H1 (cell line): ENCODE results near the gene CMKLR1. TPM values are rescaled to one million over a fixed set of nuclear protein-coding genes. Genes with fewer than 3 reads are reported as not detected.

Source experiments
- CHD7 ChIP-seq: fragments of 300-600 bp; sonication (generic); IDR thresholded peaks from 2 replicates; pipeline ENCODE4 v1.7.1; 2012; ENCODE audit warnings: low read length, moderate library complexity, mild to moderate bottlenecking, inconsistent platforms; ENCODE audit not compliant: insufficient replicate concordance
- EZH2 ChIP-seq: fragments of 200-600 bp; sonication (generic); IDR thresholded peaks from 2 replicates; pipeline ENCODE4 v1.7.1; 2012; ENCODE audit warnings: low read depth, mild to moderate bottlenecking, moderate library complexity, low read length, inconsistent platforms; ENCODE audit not compliant: severe bottlenecking
- SAP30 ChIP-seq: fragments of 300-600 bp; sonication (generic); IDR thresholded peaks from 2 replicates; pipeline ENCODE4 v1.7.1; 2012; ENCODE audit warnings: low read length, moderate library complexity, mild to moderate bottlenecking, inconsistent platforms; ENCODE audit not compliant: insufficient read depth, insufficient replicate concordance
- SP1 ChIP-seq: IDR thresholded peaks from 2 replicates; pipeline ENCODE4 v1.6.1; 2011; ENCODE audit warnings: low read depth, low read length
- SP4 ChIP-seq: IDR thresholded peaks from 2 replicates; pipeline ENCODE4 v1.6.1; 2012; ENCODE audit warnings: low read length, inconsistent platforms
- USF2 ChIP-seq: IDR thresholded peaks from 2 replicates; pipeline ENCODE4 v1.6.1; 2011; ENCODE audit warnings: low read length, improper control_type of control experiment
- polyA plus RNA-seq, 7 experiments: library from polyadenylated mRNA; depleted of rRNA in 3 of 7; stranded (reverse) in 5 of 7; unstranded in 2 of 7; fragments of >200 nt in 5 of 7; fragments of 200-250 nt in 2 of 7; gene quantifications; 1 replicate in 5 of 7; 2 replicates in 1 of 7; 4 replicates in 1 of 7; pipeline versions ENCODE4 v1.2.1 to v1.2.3, GENCODE V29; 2011 to 2013; ENCODE audit warnings: missing spikeins in 2 of 7, mixed read lengths in 2 of 7
- total RNA-seq: library from RNA; stranded (reverse); fragmentation: NEBNext Ultra II Directional; extraction: Animal tissue kit (Norgen Biotek cat#: 25700); gene quantifications from 2 replicates; pipeline ENCODE4 v1.2.1, GENCODE V29; 2021
- TF ChIP-seq, protein P1 (sequence below): IDR thresholded peaks from 2 replicates; pipeline ENCODE4 v1.6.1; 2012; ENCODE audit warnings: inconsistent platforms

CMKLR1 gene
- total and polyA plus RNA-seq, 2 of the 8 experiments (the other 6 are each of a cell fraction or from before 2014, with no cell fraction given): 2.1 to 2.8 TPM

GRCh38 chr12:108257004-108257403 is 82.1 kb downstream of the CMKLR1 start (continued):
- TF ChIP-seq CHD7 (no peak), SP4 (no peak), USF2 (no peak), SAP30 (no peak), SP1 (no peak), EZH2 (no peak)
- TF ChIP-seq, protein P1, sequence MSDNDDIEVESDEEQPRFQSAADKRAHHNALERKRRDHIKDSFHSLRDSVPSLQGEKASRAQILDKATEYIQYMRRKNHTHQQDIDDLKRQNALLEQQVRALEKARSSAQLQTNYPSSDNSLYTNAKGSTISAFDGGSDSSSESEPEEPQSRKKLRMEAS: no peak
